ENCODE measurements around the gene C6orf47. TPM values are rescaled to one million over a fixed set of nuclear protein-coding genes. Genes with fewer than 3 reads are reported as not detected.

Gene C6orf47
- total and polyA plus RNA-seq, 4 donors: 2.0 to 10.8 (median 7.4) TPM

DNA sequence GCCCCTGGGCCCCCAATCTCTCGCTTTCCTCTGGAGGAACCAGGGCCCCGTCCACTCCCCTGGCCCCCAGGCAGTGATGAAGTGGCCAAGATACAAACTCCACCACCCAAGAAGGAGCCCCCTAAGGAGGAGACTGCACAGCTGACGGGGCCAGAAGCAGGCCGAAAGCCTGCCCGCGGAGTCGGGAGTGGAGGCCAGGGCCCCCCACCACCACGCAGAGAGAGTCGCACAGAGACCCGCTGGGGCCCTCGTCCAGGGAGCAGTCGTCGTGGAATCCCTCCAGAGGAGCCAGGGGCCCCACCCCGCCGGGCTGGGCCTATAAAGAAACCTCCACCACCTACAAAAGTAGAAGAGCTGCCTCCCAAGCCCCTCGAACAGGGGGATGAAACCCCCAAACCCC is 29.4 kb downstream of the C6orf47 start:
- Histone ChIP-seq H3K4me3 (ENCODE audit: low read depth in 1 of 3, low read length in 3 of 3) (no peak overlapping the region), H3K36me3 (ENCODE audit: control insufficient read depth in 4 of 4, insufficient read depth in 3 of 4, low read depth in 1 of 4, low read length in 3 of 4) (peaks cover 44 to 89% (median 65%) of the 10 kb centered on the region in 4 donors), H3K4me1 (ENCODE audit: control insufficient read depth in 4 of 4, insufficient read depth in 4 of 4, low read length in 3 of 4) (peaks cover 2 to 23% (median 17%) of the 10 kb centered on the region in 4 donors), H3K27ac (ENCODE audit: low read depth in 1 of 2, low read length in 2 of 2) (no peak overlapping the region), H3K9ac (ENCODE audit: low read depth in 1 of 2, low read length in 2 of 2) (no peak overlapping the region), H3K27me3 (ENCODE audit: control insufficient read depth in 4 of 4, insufficient read depth in 4 of 4, low read length in 3 of 4) (no peaks in the 10 kb centered on the region), H3K9me3 (ENCODE audit: control insufficient read depth in 4 of 4, low read length in 3 of 4) (no peaks in the 10 kb centered on the region)
- DNase-seq (ENCODE audit: low spot score): no peak
- WGBS: 92% methylated on average over 16 of the region's 16 CpGs
- TF ChIP-seq FOXA2 (IDR thresholded peaks at IDR 0.05) (no peak), HNF4A (conservative IDR thresholded peaks at IDR 0.05) (no peak), EGR1 (IDR thresholded peaks at IDR 0.05; ENCODE audit: low read depth in 2 of 2) (no peak), RXRA (IDR thresholded peaks at IDR 0.05) (no peak)

DNA sequence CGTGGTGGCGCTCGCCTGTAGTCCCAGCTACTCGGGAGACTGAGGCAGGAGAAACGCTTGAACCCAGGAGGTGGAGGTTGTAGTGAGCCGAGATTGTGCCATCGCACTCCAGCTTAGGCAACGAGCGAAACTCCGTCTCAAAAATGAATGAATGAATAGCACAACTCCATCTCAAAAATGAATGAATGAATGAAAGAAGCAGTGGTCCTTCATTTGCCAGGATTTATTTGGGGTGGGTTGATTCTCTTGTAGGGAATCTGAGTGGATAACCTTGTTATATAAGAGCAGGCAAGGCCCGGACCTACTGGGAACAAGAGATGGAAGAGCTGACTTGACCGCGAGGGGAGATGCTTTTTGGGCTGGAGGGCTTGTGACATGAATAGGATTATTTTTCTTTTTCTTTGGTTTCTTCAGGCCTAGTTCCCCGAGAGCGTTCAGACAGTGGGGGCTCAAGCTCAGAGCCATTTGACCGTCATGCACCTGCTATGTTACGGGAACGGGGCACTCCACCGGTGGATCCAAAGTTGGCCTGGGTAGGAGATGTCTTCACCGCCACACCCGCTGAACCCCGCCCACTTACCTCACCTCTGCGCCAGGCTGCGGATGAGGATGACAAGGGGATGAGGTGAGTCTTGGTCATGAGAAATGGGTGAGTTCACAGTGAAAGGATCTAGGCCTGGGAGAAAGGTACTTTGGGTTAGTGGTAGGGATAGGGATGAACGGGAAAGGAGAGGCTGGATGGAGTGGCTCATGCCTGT is 30.2 kb downstream of the C6orf47 start:
- 97% methylated on average over 25 of the region's 25 CpGs for WGBS
- Histone ChIP-seq H3K9me3 (ENCODE audit: control insufficient read depth in 4 of 4, low read length in 3 of 4) (no peaks in the 10 kb centered on the region), H3K36me3 (ENCODE audit: control insufficient read depth in 4 of 4, insufficient read depth in 3 of 4, low read depth in 1 of 4, low read length in 3 of 4) (peaks cover 46 to 90% (median 66%) of the 10 kb centered on the region in 4 donors), H3K27me3 (ENCODE audit: control insufficient read depth in 4 of 4, insufficient read depth in 4 of 4, low read length in 3 of 4) (no peaks in the 10 kb centered on the region), H3K4me1 (ENCODE audit: control insufficient read depth in 4 of 4, insufficient read depth in 4 of 4, low read length in 3 of 4) (peaks cover 2 to 22% (median 17%) of the 10 kb centered on the region in 4 donors), H3K9ac (ENCODE audit: low read depth in 1 of 2, low read length in 2 of 2) (no peak overlapping the region), H3K4me3 (ENCODE audit: low read depth in 1 of 3, low read length in 3 of 3) (no peak overlapping the region), H3K27ac (ENCODE audit: low read depth in 1 of 2, low read length in 2 of 2) (no peak overlapping the region)
- no peak for DNase-seq (ENCODE audit: low spot score)
- no peak for TF ChIP-seq TAF1 (conservative IDR thresholded peaks at IDR 0.05)
- no peak for TF ChIP-seq SP1 (IDR thresholded peaks at IDR 0.05)
- no peak for TF ChIP-seq FOXA1 (IDR thresholded peaks at IDR 0.05)
- TF ChIP-seq, protein P1, sequence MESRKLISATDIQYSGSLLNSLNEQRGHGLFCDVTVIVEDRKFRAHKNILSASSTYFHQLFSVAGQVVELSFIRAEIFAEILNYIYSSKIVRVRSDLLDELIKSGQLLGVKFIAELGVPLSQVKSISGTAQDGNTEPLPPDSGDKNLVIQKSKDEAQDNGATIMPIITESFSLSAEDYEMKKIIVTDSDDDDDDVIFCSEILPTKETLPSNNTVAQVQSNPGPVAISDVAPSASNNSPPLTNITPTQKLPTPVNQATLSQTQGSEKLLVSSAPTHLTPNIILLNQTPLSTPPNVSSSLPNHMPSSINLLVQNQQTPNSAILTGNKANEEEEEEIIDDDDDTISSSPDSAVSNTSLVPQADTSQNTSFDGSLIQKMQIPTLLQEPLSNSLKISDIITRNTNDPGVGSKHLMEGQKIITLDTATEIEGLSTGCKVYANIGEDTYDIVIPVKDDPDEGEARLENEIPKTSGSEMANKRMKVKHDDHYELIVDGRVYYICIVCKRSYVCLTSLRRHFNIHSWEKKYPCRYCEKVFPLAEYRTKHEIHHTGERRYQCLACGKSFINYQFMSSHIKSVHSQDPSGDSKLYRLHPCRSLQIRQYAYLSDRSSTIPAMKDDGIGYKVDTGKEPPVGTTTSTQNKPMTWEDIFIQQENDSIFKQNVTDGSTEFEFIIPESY (IDR thresholded peaks at IDR 0.05): no peak
- no peak for TF ChIP-seq HNF4G (IDR thresholded peaks at IDR 0.05)
- no peak for TF ChIP-seq GABPA (IDR thresholded peaks at IDR 0.05 in 1 of 2, conservative IDR thresholded peaks at IDR 0.05 in 1 of 2)
- TF ChIP-seq, protein P2, sequence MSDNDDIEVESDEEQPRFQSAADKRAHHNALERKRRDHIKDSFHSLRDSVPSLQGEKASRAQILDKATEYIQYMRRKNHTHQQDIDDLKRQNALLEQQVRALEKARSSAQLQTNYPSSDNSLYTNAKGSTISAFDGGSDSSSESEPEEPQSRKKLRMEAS (IDR thresholded peaks at IDR 0.05): no peak
- TF ChIP-seq, protein P3, sequence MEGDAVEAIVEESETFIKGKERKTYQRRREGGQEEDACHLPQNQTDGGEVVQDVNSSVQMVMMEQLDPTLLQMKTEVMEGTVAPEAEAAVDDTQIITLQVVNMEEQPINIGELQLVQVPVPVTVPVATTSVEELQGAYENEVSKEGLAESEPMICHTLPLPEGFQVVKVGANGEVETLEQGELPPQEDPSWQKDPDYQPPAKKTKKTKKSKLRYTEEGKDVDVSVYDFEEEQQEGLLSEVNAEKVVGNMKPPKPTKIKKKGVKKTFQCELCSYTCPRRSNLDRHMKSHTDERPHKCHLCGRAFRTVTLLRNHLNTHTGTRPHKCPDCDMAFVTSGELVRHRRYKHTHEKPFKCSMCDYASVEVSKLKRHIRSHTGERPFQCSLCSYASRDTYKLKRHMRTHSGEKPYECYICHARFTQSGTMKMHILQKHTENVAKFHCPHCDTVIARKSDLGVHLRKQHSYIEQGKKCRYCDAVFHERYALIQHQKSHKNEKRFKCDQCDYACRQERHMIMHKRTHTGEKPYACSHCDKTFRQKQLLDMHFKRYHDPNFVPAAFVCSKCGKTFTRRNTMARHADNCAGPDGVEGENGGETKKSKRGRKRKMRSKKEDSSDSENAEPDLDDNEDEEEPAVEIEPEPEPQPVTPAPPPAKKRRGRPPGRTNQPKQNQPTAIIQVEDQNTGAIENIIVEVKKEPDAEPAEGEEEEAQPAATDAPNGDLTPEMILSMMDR (IDR thresholded peaks at IDR 0.05; ENCODE audit: low read depth, low read length, missing input control): no peak

DNA sequence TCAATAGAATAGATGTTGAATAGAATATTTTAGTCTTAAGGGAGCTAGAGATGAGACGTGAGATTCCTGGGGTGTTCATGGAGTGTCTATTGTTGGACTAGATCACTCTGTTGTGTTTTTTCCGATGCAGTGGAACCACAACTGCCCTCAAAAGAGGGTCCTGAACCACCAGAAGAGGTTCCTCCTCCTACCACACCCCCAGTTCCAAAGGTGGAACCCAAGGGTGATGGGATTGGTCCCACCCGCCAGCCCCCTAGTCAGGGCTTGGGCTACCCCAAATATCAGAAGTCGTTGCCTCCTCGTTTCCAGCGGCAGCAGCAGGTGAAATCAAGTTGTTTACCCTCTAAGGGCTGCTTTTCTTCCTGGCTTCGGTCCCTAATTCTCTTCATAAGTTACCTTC is 31.6 kb downstream of the C6orf47 start:
- no peak overlapping the region for H3K9ac ChIP-seq (ENCODE audit: low read depth in 1 of 2, low read length in 2 of 2)
- peaks cover 2 to 9% (median 5%) of the 10 kb centered on the region in 4 donors for H3K4me1 ChIP-seq (ENCODE audit: control insufficient read depth in 4 of 4, insufficient read depth in 4 of 4, low read length in 3 of 4)
- H3K9me3 ChIP-seq (ENCODE audit: control insufficient read depth in 4 of 4, low read length in 3 of 4): no peaks in the 10 kb centered on the region
- no peak overlapping the region for H3K27ac ChIP-seq (ENCODE audit: low read depth in 1 of 2, low read length in 2 of 2)
- no peak for DNase-seq (ENCODE audit: low spot score)
- H3K27me3 ChIP-seq (ENCODE audit: control insufficient read depth in 4 of 4, insufficient read depth in 4 of 4, low read length in 3 of 4): no peaks in the 10 kb centered on the region
- peaks cover 48 to 90% (median 70%) of the 10 kb centered on the region in 4 donors for H3K36me3 ChIP-seq (ENCODE audit: control insufficient read depth in 4 of 4, insufficient read depth in 3 of 4, low read depth in 1 of 4, low read length in 3 of 4)
- no peak overlapping the region for H3K4me3 ChIP-seq (ENCODE audit: low read depth in 1 of 3, low read length in 3 of 3)
- 94% methylated on average over 7 of the region's 7 CpGs for whole genome bisulfite sequencing
- TF ChIP-seq RAD21 (IDR thresholded peaks at IDR 0.05) (no peak), GABPA (IDR thresholded peaks at IDR 0.05 in 1 of 2, conservative IDR thresholded peaks at IDR 0.05 in 1 of 2) (no peak), FOXA1 (IDR thresholded peaks at IDR 0.05) (no peak), RXRA (IDR thresholded peaks at IDR 0.05) (no peak), HNF4G (IDR thresholded peaks at IDR 0.05) (no peak), EGR1 (IDR thresholded peaks at IDR 0.05; ENCODE audit: low read depth in 2 of 2) (no peak), JUND (IDR thresholded peaks at IDR 0.05) (no peak), TAF1 (conservative IDR thresholded peaks at IDR 0.05) (no peak)
- TF ChIP-seq, protein P4, sequence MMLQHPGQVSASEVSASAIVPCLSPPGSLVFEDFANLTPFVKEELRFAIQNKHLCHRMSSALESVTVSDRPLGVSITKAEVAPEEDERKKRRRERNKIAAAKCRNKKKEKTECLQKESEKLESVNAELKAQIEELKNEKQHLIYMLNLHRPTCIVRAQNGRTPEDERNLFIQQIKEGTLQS (IDR thresholded peaks at IDR 0.05): no peak
- TF ChIP-seq, protein P3 (IDR thresholded peaks at IDR 0.05; ENCODE audit: low read depth, low read length, missing input control): no peak
- TF ChIP-seq, protein P5, sequence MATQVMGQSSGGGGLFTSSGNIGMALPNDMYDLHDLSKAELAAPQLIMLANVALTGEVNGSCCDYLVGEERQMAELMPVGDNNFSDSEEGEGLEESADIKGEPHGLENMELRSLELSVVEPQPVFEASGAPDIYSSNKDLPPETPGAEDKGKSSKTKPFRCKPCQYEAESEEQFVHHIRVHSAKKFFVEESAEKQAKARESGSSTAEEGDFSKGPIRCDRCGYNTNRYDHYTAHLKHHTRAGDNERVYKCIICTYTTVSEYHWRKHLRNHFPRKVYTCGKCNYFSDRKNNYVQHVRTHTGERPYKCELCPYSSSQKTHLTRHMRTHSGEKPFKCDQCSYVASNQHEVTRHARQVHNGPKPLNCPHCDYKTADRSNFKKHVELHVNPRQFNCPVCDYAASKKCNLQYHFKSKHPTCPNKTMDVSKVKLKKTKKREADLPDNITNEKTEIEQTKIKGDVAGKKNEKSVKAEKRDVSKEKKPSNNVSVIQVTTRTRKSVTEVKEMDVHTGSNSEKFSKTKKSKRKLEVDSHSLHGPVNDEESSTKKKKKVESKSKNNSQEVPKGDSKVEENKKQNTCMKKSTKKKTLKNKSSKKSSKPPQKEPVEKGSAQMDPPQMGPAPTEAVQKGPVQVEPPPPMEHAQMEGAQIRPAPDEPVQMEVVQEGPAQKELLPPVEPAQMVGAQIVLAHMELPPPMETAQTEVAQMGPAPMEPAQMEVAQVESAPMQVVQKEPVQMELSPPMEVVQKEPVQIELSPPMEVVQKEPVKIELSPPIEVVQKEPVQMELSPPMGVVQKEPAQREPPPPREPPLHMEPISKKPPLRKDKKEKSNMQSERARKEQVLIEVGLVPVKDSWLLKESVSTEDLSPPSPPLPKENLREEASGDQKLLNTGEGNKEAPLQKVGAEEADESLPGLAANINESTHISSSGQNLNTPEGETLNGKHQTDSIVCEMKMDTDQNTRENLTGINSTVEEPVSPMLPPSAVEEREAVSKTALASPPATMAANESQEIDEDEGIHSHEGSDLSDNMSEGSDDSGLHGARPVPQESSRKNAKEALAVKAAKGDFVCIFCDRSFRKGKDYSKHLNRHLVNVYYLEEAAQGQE (IDR thresholded peaks at IDR 0.05): no peak

All from liver (tissue), 9 donors.